Hypothalamus (tissue), 51 donors: ENCODE measurements around the gene TSPOAP1.
A peak's percentile ranks its signal among the peaks of the same experiment; 100 is the strongest.

Source experiments
- DNase-seq, 51 donors: peaks; one replicate each; lab custom pipeline; 2025; lab: John Stamatoyannopoulos, UW

Gene TSPOAP1

GRCh38 chr17:58307468-58308172 is 21.0 kb downstream of the TSPOAP1 start:
- DNase-seq, result no peak

DNA sequence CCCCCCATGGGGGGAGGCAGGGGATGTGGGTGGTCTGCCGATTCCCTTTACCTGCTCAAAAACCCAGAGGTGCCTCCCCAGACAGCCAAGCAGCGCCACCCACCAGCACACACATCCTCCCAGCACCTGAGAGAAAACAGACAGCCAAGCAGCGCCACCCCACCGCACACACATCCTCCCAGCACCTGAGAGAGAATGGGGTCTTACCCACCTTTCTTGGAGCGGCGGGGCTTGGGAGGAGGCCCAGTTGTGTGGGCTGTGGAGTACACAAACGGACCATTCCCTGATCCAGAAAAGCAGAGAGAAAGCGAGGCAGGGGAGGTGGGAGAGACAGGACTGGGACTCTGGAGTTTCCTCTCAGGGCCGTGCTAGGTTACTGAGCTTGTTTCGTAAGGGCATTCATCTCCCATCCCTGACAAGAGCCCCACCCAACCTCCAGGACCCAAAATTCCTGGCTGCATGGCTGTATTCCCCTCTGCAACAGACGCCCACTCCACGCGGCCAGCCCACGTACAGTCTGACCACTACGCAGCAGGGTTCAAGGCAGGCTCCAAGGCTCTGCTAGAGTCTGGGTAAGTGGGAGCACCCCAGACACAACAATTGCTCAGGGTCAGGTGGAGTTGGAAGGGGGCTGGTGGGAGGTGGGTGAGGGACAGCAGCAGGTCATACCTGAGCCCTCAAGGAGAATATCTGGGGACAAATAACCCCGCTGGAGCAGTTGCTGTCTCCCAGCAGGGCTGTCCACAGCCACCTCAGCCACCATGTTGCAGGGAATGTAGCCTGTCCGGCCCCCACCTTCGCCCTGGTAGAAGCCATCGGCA is 22.3 kb downstream of the TSPOAP1 start:
- no peak for DNase-seq

GRCh38 chr17:58305626-58306025 is 23.0 kb downstream of the TSPOAP1 start:
- no peak for DNase-seq

DNA sequence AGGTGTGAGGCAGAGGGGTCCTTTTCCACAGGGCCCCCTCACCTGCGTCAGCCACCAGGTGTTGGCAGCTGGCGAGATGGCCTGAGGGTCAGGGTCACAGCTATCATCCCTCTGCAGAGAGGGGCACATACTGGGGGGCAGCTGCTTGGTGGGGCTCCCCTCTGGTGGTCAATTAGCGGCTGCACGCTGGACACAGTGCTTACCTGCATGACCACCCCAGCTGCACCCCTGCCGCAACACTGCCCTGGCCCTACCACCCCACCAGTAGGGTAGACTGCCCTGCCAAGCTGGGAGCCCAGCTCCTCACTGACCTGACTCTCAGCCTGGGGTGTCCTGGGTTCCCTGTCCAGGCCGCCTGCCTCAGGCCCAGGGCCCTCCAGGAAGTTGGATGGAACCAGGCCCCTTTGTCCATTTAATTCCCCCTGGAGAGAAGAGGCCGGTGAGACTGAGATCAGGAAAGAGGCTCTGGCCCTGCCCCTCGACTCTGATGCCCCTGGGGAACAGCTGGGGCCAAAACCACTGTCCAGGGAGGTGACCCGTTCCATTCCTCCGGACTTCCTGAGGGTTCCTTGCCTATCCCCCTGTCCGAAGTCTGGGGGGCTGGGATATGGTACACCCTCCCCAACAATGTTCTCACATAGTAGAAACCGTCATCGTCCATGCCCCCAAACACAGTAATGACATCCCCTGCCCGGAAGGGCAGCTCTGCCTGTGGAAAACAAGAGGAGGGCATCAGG is 23.7 kb downstream of the TSPOAP1 start:
- no peak for DNase-seq

GRCh38 chr17:58303971-58304749 is 24.4 kb downstream of the TSPOAP1 start:
- DNase-seq, result peak in 7 of 51 donors; percentile 8 to 56 (median 33)

DNA sequence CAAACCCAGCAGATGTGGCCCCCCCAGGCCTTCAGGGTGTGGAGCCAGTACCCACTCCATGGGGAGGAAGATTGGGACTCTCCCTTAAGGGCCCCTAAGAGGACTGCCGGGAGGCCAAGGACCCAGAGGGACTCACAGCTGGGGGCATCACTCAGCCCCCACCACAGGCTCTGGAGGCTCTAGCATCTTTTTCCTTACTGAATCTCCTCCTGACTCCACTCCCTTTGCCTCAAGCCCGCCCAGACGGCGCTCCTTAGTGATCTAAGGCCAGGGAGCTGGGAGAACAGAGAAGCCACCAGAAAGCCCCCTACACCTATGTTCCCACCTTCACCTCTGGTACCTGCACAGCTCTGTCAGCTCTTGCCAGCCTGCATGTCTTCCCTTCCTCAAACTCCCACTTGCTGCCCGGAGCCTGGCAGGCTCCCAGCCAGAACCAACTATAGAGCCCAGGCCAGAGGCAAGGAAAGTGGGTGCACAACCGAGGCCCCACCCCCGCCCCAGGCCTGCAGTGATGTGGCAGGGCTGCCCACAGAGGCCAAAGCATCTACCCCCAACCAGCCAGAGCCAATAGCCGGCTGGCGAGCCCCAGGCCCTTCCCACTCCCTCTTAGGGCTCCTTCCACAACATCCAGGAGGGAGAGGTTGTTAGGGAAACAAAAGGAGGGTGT is 25.5 kb downstream of the TSPOAP1 start:
- DNase-seq, result no peak

GRCh38 chr17:58302171-58302918 is 26.2 kb downstream of the TSPOAP1 start:
- no peak for DNase-seq

DNA sequence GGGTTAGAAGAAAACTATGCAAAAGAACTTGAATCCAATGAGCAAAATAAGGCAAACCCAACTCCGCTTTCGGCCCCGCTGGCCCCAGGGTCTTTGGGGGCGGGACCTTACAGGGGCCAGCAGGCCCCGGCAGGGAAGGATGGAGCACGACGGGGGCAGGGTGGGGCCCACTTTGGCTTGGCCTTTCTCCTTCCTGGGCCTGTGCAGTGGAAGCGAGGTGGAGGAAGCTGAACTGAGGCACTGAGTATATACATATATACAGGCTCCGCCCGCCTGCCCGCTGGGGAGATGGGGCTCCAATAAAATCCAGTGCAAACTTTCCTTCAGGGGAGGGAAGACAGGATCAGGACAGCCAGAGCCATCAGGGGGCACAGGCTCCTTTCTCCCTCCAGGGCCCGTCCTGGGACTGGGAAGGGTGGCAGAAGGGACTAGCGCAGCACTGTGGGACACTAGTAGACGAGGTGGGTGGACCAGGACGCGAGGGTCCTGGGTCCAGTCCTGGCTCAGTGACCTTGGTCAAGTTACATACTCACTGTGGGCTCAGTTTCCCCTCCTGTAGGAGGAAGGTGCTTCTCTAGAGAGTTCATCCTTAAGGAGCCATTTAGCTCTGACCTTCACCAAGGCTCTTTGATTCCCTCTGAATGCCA is 27.0 kb downstream of the TSPOAP1 start:
- no peak for DNase-seq

GRCh38 chr17:58300336-58300735 is 28.3 kb downstream of the TSPOAP1 start:
- DNase-seq, result no peak

DNA sequence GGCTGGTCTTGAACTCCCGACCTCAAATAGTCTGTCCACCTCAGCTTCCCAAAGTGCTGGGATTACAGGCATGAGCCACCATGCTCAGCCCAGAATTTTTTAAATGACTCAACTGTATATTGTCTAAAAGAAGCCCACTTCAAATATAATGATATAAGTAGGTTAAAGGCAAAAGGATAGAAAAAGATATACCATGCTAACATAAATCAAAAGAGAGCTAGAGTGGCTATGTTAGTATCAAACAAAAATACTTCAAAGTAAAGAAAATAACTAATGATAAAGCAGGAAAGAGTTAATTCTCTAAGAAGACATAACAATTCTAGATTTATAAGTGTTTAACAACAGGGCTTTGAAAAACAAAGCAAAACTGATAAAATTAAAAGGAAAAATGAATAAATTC is 34.6 kb downstream of the TSPOAP1 start:
- DNase-seq, result no peak

- DNase-seq, result no peak
These were observed 37.3 kb downstream of the TSPOAP1 start for GRCh38 chr17:58291246-58291645.

- DNase-seq, result no peak
These were observed 38.7 kb downstream of the TSPOAP1 start for GRCh38 chr17:58289869-58290268.

DNA sequence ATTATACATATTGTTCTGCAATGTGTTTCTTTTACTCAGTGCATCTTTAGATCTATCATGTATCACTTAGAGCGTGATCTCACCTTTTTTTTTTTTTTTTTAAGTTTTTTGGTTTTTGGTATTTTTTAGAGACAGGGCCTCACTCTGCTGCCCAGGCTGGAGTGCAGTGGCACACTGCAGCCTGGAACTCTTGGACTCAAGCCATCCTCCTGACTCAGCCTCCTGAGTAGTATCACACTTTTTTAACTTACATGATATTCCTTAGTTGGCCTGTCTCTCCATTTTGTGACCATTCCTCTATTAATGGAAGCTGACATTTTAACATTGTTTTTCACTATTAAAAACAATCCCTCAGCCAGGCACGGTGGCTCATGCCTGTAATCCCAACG is 43.2 kb downstream of the TSPOAP1 start:
- no peak for DNase-seq

- DNase-seq, result no peak
These were observed 43.8 kb downstream of the TSPOAP1 start for GRCh38 chr17:58284613-58285421.

DNA sequence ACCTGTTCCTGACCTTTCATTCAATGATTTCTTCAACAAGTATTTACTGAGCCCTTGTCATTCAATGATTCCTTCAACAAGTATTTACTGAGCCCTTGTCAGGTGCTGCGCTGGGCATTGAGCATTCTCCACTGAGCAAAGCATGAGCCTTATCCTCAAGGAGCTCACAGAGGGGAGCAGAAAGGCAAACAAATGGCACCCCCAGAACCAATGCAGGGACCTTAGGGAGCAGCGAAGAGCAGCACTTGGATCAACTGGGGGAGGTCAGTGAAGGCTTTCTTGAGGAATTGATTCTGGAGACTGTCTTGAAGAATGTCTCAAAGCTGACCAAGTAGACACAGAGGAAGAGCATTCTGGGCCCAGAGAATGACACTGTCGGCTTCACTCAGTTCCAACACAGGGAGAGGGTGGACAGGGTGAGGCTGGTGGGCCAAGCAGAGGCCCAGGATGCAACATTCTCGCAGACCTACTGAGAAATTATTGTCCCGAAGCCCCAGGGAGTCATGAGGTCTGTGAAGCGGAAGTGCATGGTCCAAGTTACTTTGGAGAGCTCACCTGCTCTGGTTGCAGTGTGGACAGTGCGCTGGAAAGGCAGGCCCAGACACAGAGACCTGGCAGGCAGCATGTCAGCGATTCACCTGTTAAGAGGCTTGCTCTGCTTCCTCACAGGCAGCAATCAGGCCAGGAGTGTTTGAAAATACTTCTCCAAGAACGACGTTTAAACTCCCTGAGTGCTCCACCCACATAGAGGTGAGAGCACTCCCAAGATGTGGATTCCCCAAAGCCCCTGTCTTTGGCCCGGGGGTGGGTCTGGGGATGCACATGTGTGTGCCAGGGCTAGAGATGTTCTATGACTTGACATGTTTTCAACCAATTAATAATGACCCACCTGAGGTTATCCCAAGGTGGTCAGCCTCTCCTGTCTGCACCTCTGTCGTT is 44.7 kb downstream of the TSPOAP1 start:
- no peak for DNase-seq

DNA sequence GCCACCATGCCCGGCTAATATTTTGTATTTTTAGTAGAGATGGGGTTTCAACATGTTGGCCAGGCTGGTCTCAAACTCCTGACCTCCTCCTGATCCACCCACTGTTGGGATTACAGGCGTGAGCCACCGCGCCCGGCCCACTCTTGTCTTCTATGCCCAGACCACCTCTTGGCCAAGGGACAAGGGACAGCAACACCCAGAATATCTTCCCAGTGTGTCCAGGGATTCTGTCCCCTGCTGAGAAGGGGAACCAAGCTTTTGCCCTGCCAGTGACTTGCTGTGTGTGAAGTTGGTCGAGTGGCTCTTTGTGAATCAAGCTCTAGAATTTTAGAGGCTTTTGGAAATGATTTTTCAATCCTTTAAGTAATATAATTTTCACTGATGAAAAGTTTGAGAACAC is 46.2 kb downstream of the TSPOAP1 start:
- no peak for DNase-seq

- no peak for DNase-seq
These were observed 47.0 kb downstream of the TSPOAP1 start for GRCh38 chr17:58281511-58282011.
